Measurements from ENCODE around the gene RPS6KA2. TPM values are rescaled to one million over a fixed set of nuclear protein-coding genes. Genes with fewer than 3 reads are reported as not detected.

RPS6KA2 gene
- polyA plus RNA-seq, 1 donor, result 12.5 TPM

GRCh38 chr6:166503167-166503744, 123.8 kb downstream of the RPS6KA2 start:
- Histone ChIP-seq H3K4me1 (ENCODE audit: control insufficient read depth, insufficient read depth, low read length) (no peaks in the 10 kb centered on the region), H3K36me3 (ENCODE audit: control insufficient read depth, insufficient read depth, low read length) (no peaks in the 10 kb centered on the region), H3K27me3 (ENCODE audit: control insufficient read depth, insufficient read depth, low read length) (no peaks in the 10 kb centered on the region), H3K27ac (ENCODE audit: low read length) (no peak overlapping the region), H3K9me3 (ENCODE audit: control insufficient read depth, low read depth, low read length) (no peaks in the 10 kb centered on the region), H3K4me3 (ENCODE audit: low read length) (no peak overlapping the region)
- DNase-seq, result no peak
- no CpG with 5 or more reads among the region's 12 CpGs for WGBS (ENCODE audit: insufficient coverage, low lambda C conversion rate)

GRCh38 chr6:166502453-166502852, 124.6 kb downstream of the RPS6KA2 start:
- Histone ChIP-seq H3K9me3 (ENCODE audit: control insufficient read depth, low read depth, low read length) (no peaks in the 10 kb centered on the region), H3K4me1 (ENCODE audit: control insufficient read depth, insufficient read depth, low read length) (no peaks in the 10 kb centered on the region), H3K27me3 (ENCODE audit: control insufficient read depth, insufficient read depth, low read length) (no peaks in the 10 kb centered on the region), H3K4me3 (ENCODE audit: low read length) (no peak overlapping the region), H3K27ac (ENCODE audit: low read length) (no peak overlapping the region), H3K36me3 (ENCODE audit: control insufficient read depth, insufficient read depth, low read length) (no peaks in the 10 kb centered on the region)
- DNase-seq, result no peak
- WGBS (ENCODE audit: insufficient coverage, low lambda C conversion rate), result no CpG with 5 or more reads among the region's 14 CpGs

GRCh38 chr6:166501246-166501645, 125.8 kb downstream of the RPS6KA2 start:
- WGBS (ENCODE audit: insufficient coverage, low lambda C conversion rate), result no CpG with 5 or more reads among the region's 14 CpGs
- Histone ChIP-seq H3K27ac (ENCODE audit: low read length) (no peak overlapping the region), H3K4me3 (ENCODE audit: low read length) (no peak overlapping the region), H3K36me3 (ENCODE audit: control insufficient read depth, insufficient read depth, low read length) (no peaks in the 10 kb centered on the region), H3K9me3 (ENCODE audit: control insufficient read depth, low read depth, low read length) (no peaks in the 10 kb centered on the region), H3K27me3 (ENCODE audit: control insufficient read depth, insufficient read depth, low read length) (no peaks in the 10 kb centered on the region), H3K4me1 (ENCODE audit: control insufficient read depth, insufficient read depth, low read length) (no peaks in the 10 kb centered on the region)
- no peak for DNase-seq

GRCh38 chr6:166500246-166500645, 126.8 kb downstream of the RPS6KA2 start:
- no CpG with 5 or more reads among the region's 7 CpGs for WGBS (ENCODE audit: insufficient coverage, low lambda C conversion rate)
- Histone ChIP-seq H3K27me3 (ENCODE audit: control insufficient read depth, insufficient read depth, low read length) (no peaks in the 10 kb centered on the region), H3K9me3 (ENCODE audit: control insufficient read depth, low read depth, low read length) (no peaks in the 10 kb centered on the region), H3K4me3 (ENCODE audit: low read length) (no peak overlapping the region), H3K4me1 (ENCODE audit: control insufficient read depth, insufficient read depth, low read length) (no peaks in the 10 kb centered on the region), H3K27ac (ENCODE audit: low read length) (no peak overlapping the region), H3K36me3 (ENCODE audit: control insufficient read depth, insufficient read depth, low read length) (no peaks in the 10 kb centered on the region)
- DNase-seq, result no peak

GRCh38 chr6:166499350-166500163, 127.5 kb downstream of the RPS6KA2 start:
- Histone ChIP-seq H3K36me3 (ENCODE audit: control insufficient read depth, insufficient read depth, low read length) (no peaks in the 10 kb centered on the region), H3K27me3 (ENCODE audit: control insufficient read depth, insufficient read depth, low read length) (no peaks in the 10 kb centered on the region), H3K4me1 (ENCODE audit: control insufficient read depth, insufficient read depth, low read length) (no peaks in the 10 kb centered on the region), H3K27ac (ENCODE audit: low read length) (no peak overlapping the region), H3K9me3 (ENCODE audit: control insufficient read depth, low read depth, low read length) (no peaks in the 10 kb centered on the region), H3K4me3 (ENCODE audit: low read length) (no peak overlapping the region)
- DNase-seq, result no peak
- no CpG with 5 or more reads among the region's 7 CpGs for WGBS (ENCODE audit: insufficient coverage, low lambda C conversion rate)

DNA sequence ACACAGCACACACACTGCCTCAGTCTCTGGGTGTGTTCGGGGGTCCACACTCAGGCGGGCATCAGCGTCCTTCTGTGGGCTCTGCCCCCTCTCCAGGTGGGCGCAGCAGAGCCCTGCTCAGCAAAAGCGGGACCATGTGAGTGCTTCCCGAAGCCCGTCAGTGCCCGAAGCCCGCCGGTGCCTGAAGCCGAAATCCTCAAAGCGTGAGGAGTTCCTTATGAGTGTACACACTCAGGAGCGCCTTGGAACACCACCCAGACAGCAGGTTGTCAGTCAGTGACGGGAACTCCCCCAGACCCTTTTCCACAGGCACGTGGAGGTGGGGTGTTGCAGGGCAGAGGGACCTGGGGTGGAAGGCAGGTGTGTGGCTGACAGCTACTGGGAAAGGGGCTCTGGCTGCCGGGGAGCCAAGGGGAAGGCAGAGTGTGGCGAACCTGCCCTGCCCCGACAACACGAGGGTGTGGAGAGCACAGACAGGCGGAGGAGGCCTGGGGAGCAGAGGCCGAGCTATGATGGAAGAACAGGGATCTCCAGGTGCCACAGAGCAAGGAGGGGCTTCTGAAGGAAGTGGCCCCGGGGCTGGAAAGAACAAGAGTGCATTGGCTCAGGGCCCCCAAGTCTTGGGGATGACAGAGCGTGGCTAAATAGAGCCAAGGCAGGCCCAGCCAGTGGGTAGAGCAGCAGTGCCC, 128.2 kb downstream of the RPS6KA2 start:
- no peaks in the 10 kb centered on the region for H3K36me3 ChIP-seq (ENCODE audit: control insufficient read depth, insufficient read depth, low read length)
- WGBS (ENCODE audit: insufficient coverage, low lambda C conversion rate), result no CpG with 5 or more reads among the region's 23 CpGs
- H3K4me3 ChIP-seq (ENCODE audit: low read length), result no peak overlapping the region
- no peaks in the 10 kb centered on the region for H3K27me3 ChIP-seq (ENCODE audit: control insufficient read depth, insufficient read depth, low read length)
- H3K4me1 ChIP-seq (ENCODE audit: control insufficient read depth, insufficient read depth, low read length), result no peaks in the 10 kb centered on the region
- no peaks in the 10 kb centered on the region for H3K9me3 ChIP-seq (ENCODE audit: control insufficient read depth, low read depth, low read length)
- no peak overlapping the region for H3K27ac ChIP-seq (ENCODE audit: low read length)
- DNase-seq, result no peak

GRCh38 chr6:166498228-166498627, 128.8 kb downstream of the RPS6KA2 start:
- H3K9me3 ChIP-seq (ENCODE audit: control insufficient read depth, low read depth, low read length), result no peaks in the 10 kb centered on the region
- H3K36me3 ChIP-seq (ENCODE audit: control insufficient read depth, insufficient read depth, low read length), result no peaks in the 10 kb centered on the region
- no peaks in the 10 kb centered on the region for H3K4me1 ChIP-seq (ENCODE audit: control insufficient read depth, insufficient read depth, low read length)
- no peak overlapping the region for H3K4me3 ChIP-seq (ENCODE audit: low read length)
- WGBS (ENCODE audit: insufficient coverage, low lambda C conversion rate), result no CpG with 5 or more reads among the region's 25 CpGs
- no peak for DNase-seq
- no peaks in the 10 kb centered on the region for H3K27me3 ChIP-seq (ENCODE audit: control insufficient read depth, insufficient read depth, low read length)
- no peak overlapping the region for H3K27ac ChIP-seq (ENCODE audit: low read length)

DNA sequence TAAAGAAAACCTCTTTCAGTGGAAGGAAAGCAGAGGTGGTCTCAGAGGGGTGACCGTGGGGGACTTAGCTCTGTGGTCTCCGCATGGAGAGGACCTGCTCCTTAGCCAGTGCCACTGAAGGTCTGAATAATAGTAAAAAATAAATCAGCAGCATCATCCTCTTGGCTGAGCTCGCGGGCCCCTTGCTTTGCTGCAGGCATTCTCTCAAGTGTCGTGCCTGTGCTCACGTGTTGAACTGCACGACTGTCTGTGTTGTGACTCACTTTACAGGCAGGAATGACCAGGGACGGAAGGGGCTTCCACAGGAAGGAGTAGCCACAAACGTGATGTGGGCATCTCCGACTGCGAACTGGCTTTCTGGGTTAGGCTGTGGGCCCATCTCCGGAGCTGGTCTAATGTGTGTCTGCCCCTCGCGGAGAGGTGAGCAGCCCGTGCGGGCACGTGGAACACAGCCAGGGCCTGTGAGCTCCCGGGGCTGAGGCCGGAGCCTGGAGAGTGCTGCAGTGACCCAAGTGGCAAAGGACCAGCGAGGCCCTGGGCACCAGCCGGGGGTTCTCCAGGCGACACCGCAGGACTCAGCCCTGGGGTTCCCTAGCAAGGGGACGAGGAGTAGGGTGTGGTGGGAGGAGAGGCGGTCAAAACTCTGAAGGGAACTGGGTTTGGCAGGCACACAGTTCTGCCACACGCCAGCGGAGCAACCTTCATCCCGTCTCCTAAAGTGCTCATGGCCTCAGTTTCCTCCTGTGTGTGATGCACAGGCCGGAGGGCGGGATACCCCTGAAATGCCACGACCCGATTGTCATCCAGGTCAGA, 129.8 kb downstream of the RPS6KA2 start:
- Histone ChIP-seq H3K27ac (ENCODE audit: low read length) (no peak overlapping the region), H3K4me1 (ENCODE audit: control insufficient read depth, insufficient read depth, low read length) (no peaks in the 10 kb centered on the region), H3K27me3 (ENCODE audit: control insufficient read depth, insufficient read depth, low read length) (no peaks in the 10 kb centered on the region), H3K9me3 (ENCODE audit: control insufficient read depth, low read depth, low read length) (no peaks in the 10 kb centered on the region), H3K4me3 (ENCODE audit: low read length) (no peak overlapping the region), H3K36me3 (ENCODE audit: control insufficient read depth, insufficient read depth, low read length) (no peaks in the 10 kb centered on the region)
- no peak for DNase-seq
- no CpG with 5 or more reads among the region's 32 CpGs for whole genome bisulfite sequencing (ENCODE audit: insufficient coverage, low lambda C conversion rate)

DNA sequence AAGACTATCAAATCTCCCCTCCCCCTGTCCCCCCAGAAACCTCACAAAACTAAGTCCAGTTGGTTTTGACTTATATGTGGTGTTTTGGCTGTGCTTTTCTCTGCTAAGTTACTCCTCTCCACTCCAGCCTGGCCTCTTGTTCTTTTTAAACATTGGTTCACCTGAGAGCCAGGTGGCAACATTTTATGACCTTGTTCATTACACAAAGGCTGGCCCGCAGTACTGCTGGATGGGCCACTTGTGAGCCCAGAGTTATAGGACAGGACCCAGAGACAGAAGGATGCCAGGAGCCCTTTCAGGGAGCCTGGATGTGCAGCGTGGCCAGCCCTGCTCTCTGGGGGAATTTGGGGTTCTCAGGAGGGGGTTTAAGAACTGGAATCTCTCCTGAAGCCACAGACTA, 130.6 kb downstream of the RPS6KA2 start:
- no peak for DNase-seq

More for the DNA sequence above, 130.6 kb downstream of the RPS6KA2 start:
- H3K27ac ChIP-seq (ENCODE audit: low read length), result no peak overlapping the region
- H3K27me3 ChIP-seq (ENCODE audit: control insufficient read depth, insufficient read depth, low read length), result no peaks in the 10 kb centered on the region
- H3K4me1 ChIP-seq (ENCODE audit: control insufficient read depth, insufficient read depth, low read length), result no peaks in the 10 kb centered on the region
- no CpG with 5 or more reads among the region's 2 CpGs for WGBS (ENCODE audit: insufficient coverage, low lambda C conversion rate)
- H3K36me3 ChIP-seq (ENCODE audit: control insufficient read depth, insufficient read depth, low read length), result no peaks in the 10 kb centered on the region
- H3K9me3 ChIP-seq (ENCODE audit: control insufficient read depth, low read depth, low read length), result no peaks in the 10 kb centered on the region
- H3K4me3 ChIP-seq (ENCODE audit: low read length), result no peak overlapping the region
